Fibroblast of villous mesenchyme (primary cell): ENCODE data around the gene AMMECR1. TPM values are rescaled to one million over a fixed set of nuclear protein-coding genes. Genes with fewer than 3 reads are reported as not detected.

ENCODE experiments used
- DNase-seq: peaks from one replicate; pipeline ENCODE4 v3.0.0-alpha.2; 2010; ENCODE audit warnings: low read depth
- H3K4me3 ChIP-seq: 2 replicates; pipeline ENCODE4 v1.5.1; 2011; ENCODE audit warnings: low read depth, mild to moderate bottlenecking, low read length
- total RNA-seq: library from RNA; depleted of rRNA; stranded (reverse); fragments of >200 nt; gene quantifications from 2 replicates; pipeline ENCODE4 v1.2.3, GENCODE V29; 2012
- TF ChIP-seq, protein P1 (sequence below): IDR thresholded peaks from 2 replicates; pipeline ENCODE4 v1.5.1; 2012; ENCODE audit warnings: low read depth, mild to moderate bottlenecking, low read length; ENCODE audit not compliant: insufficient read depth

AMMECR1 gene
- total RNA-seq, 1 donor = 21.6 TPM

DNA sequence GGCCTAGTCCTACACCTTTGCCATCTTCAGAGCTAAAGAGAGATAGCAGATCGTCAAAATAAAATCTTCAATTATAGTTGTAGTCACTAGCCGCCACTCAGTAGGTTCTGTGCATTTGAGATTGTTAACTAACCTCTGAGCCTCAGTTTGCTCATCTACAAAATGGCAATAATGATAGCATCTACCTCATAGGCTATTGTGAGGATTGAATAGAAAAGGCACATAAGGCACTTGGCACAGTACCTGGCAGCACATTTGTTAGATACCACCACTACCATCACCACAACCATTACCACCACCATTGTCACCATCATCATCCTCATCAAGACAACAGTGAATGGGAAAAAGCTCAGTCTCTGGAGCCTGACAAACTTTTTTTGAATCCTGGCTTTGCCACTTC is 134.6 kb downstream of the AMMECR1 start:
- no peak for DNase-seq
- no peak overlapping the region for H3K4me3 ChIP-seq
- TF ChIP-seq, protein P1, sequence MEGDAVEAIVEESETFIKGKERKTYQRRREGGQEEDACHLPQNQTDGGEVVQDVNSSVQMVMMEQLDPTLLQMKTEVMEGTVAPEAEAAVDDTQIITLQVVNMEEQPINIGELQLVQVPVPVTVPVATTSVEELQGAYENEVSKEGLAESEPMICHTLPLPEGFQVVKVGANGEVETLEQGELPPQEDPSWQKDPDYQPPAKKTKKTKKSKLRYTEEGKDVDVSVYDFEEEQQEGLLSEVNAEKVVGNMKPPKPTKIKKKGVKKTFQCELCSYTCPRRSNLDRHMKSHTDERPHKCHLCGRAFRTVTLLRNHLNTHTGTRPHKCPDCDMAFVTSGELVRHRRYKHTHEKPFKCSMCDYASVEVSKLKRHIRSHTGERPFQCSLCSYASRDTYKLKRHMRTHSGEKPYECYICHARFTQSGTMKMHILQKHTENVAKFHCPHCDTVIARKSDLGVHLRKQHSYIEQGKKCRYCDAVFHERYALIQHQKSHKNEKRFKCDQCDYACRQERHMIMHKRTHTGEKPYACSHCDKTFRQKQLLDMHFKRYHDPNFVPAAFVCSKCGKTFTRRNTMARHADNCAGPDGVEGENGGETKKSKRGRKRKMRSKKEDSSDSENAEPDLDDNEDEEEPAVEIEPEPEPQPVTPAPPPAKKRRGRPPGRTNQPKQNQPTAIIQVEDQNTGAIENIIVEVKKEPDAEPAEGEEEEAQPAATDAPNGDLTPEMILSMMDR = no peak

DNA sequence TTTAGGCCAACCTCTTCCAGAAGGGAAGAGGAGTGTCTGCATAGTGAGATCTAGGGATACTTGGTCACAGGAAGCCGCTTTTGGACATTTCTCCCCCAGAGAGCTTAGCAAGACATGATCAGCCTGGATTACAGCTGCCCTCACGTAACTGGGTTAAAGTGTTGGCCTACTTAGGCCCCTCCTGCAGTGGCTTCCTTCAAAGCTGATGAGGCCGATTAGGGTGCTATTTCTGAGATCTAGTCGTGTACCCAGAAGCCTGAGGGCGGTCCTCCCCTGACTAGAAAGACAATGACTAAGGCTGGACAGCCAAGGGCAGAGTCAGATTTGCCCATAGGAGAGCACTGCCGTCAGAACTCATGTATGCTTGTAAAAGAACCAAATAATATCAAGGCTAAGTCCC is 135.0 kb downstream of the AMMECR1 start:
- no peak for DNase-seq
- H3K4me3 ChIP-seq = no peak overlapping the region
- TF ChIP-seq, protein P1 = no peak

DNA sequence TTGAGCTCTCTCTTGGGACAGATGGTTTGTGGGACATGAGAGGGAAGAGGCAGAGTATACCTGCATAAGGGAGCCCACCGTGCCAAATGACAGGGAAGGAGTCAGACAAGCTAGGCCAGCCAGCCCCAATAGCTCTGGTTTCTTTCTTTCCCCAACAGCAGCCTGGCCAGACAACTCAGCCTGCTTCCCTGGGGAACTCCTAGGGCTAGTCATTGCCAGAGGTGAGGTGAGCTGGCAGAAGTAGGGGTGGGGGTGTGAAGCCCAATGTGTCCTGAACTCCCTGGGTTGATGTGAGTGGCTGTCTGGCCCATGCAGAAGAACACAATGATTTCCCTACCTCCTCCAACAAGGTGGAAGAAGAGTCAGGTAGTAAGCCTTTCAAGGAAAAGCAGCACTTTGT is 135.5 kb downstream of the AMMECR1 start:
- no peak for DNase-seq
- no peak overlapping the region for H3K4me3 ChIP-seq

DNA sequence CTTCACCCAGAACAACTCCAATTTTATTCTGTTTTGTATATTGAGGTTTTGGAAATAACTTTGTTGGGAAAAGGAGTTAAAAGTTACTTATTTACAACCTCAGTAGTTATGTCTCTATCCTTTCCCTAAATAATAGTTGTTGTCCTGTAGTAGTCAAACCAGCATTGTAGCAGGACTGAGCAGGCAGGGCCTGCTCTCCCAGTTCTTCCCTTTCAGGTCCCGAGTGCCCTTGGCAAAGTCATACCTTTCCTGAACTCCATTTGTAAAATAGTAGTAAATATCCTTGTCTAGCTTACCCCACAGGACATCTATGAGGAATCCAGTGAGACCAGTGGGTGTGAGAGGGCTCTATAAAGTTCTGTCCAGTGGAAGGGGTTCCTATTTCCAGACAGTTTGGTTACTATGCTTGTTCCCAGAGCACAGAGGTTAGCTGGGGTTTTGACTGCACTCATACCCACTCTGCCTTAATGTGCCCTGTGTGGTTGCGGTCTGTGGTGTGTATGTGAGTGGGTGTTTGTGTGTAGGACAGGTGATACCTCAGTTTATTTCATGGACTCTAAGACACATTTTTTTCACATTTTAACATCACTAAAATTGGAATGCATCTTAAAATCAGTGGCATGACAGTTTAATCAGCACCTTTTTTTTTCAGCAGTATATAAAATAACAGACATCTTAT is 136.3 kb downstream of the AMMECR1 start:
- TF ChIP-seq, protein P1 = no peak

More for the DNA sequence above, 135.5 kb downstream of the AMMECR1 start:
- TF ChIP-seq, protein P1 = no peak

DNA sequence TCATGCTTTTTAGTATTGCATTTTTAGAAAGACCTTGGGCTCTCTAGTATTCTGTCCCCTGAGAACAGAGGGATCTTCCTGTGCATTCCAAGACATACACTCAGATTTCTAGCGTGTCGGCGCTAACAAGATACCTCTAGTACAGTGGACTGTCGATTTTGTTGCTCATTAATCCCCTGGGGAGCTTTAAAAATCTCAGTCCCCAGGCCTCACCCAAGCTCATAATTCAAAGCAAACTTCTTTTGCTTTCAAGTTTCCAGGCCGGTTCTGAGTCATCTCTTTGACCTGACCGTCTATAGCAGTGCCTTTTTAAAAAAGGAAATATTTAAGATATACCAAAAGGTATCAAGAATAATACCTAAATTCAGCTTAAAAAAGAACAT is 137.0 kb downstream of the AMMECR1 start:
- H3K4me3 ChIP-seq = no peak overlapping the region
- peak; percentile 65 for DNase-seq
- TF ChIP-seq, protein P1 = no peak

More for the DNA sequence above, 136.3 kb downstream of the AMMECR1 start:
- DNase-seq = no peak
- no peak overlapping the region for H3K4me3 ChIP-seq

DNA sequence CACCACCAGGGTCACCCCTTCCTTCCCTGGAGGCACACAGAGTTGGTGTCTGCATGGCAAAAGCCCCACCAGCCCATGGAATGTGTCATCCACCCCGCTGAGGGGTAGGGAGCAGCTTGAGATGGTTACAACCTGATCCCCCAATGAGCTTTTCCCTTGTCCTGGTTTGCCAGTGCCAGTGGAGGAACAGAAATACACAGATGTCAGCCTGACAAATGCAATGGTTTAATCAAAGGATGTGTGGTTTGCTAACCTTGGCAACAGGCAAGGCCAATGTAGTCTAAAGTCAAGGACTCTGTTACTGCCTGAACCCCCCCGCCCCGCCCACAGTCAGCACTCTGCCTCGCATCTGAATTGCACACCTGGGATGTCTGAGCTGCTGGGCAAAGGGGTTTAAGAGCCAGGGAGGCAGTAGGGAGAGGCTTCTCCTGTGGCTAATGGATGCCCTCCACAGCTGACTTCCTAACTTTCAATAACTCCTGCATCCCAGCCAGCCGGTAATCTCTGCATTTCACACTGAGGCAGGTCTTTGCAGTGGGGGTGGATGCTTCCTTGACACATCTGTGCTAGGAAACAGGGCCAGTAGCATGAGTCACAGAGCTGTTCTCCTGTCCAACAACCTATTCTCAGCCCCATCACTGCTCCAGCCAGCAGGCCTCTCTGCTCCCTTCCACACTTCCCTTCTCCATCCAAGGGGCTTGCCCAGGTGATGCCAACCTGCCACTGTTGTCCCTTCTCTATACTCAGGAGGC is 137.5 kb downstream of the AMMECR1 start:
- TF ChIP-seq, protein P1 = no peak
- DNase-seq = peak; percentile 71
- no peak overlapping the region for H3K4me3 ChIP-seq
